ENCODE measurements around the gene NUFIP1.
"Not testable (repeated sequence)": the region's sequence is repeated elsewhere in the genome, so short reads cannot be mapped to it uniquely, and the experiment has no call there.

NUFIP1 gene

DNA sequence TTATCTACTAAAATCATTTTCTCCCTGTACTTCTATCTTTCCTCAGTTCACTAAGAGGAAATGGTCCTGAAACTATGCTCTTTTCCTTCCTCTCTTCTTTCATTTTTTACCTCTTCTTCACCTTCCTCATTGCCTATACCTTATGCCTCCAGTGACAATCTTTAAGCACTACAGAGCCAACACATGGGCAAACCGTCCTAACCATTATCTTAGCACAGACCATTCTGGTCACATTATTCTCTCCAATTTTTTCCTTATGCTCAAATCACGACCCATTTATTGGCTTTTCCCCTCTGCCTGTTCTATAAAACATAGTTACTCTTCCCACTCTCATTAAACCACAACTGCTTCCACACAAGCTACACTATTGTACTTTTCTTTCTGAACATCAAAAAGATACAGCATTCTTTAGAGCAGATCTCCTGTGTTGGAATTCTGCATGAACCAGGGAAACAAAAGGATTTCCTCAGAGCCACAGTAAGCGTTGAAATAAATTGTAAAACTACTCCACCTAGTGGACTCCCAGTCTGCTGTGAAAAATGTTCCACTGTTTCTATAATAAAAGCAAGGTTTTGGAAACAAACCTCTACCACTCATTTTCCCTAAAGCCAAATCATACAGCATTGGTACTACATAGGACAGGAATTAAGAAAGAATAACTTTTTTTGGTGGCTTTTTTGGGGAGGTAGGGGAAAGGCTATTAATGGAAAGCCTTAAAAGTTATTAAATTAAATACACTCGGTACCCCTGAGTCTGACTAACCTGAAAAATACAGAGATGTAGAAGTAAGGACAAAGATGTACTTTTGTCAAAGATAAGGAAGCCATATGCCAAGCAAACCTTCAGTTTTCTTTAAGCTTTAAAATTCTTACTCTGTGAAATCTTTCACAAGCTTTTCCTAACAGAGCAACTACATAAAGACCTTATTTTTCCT is 19.5 kb downstream of the NUFIP1 start:
- no peak for DNase-seq

DNA sequence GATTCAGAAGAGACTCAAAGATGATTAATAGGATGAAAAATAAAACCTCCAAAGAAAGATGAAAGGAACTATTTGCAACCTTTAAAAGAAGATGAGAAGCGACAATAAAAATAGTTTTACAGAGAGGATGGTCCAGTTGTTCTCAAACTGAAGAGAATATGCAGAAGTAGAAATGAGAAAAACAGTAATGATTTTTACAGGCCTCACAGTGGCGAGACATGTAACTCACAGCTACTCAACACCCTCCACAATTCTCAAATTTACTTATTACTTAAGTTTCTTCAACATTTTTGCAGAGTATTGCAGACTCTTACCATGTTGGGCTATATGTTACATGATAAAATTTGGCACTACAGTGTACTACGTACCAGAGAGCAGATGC is 20.8 kb downstream of the NUFIP1 start:
- no peak for DNase-seq

DNA sequence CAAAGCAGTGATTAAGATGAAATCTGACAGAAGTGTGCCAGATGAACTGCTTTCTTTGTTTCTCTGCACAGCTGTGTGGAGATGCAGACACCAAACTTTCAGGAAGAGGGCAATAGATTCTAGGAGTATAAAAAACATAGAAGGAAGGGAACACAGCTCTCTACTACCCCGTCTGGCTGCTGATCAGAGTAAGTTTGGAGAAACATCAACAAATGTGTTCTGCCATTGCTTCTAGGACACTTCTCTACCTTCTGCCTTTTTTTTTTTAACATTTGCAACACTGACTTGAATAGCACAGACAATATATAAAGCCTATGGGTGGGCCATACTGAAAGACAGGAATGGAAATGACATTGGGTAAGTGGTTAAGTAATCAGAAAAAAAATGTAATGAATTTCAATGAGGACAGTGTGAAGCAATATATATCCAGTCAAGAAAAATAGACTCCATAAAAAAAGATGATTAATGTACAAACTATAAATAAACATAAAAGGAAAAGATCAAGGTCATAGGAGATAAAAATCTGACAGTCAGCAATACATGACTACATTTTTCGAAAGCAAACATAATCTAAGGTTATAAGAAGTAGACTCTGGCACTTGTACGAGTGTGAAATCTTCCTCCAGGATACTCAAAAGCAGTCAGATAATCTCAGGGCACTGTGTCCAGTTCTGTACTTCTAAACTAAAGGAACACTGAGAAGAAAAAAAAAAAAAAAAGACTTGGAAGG is 21.4 kb downstream of the NUFIP1 start:
- no peak for DNase-seq

DNA sequence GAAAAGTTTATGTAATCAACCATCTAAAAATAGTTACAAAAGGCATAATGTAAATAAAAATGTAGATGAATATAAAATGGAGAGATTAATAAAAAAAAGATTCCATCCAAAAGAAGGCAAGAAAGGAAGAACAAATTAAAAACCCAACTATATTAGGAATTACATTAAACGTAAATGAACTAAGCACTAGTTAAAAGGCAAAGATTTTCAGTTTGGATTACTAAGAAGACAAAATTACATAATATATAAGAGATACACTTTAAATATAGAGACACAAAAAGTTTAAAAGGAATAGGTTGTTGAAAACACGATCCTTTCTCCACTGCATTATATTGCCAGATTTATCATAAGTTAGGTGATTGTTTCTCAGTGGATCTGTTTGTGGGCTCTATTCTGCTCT is 27.3 kb downstream of the NUFIP1 start:
- DNase-seq = no peak

DNA sequence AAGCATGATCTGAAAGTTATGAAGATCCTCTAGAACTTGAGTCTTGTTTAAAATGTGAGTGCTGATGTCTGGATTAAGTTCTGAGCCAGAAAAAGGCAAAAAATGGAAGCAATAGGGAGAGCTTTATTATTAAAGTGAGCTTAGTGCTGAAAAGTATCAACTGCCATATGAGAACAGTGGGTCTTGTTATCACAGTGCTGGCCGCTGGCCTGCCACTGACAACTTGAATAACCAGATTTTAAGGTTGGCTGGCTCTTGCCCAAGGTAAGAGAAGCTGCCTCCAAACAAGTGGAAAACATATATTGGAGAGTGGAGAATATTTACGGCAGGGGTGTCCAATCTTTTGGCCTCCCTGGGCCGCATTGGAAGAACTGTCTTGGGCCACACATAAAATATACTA is 33.9 kb downstream of the NUFIP1 start:
- no peak for DNase-seq

DNA sequence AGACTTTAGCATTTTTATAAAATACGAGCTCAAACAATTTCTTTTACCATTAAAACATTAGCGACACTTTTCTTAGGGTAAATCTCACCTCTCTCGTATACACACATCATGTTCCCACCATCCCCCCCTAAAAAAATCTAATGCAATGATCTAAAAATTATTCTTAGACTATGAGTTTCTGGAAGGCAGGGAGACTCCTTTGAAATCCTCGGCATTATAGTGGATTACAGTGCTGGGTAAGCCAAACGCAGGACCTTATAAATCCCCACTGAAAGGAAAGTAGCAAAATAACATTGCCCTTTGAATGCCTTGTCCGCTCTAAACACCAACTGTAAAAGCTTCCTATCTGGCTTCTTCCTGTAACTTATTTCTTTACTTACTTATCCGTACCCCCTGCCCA is 35.0 kb downstream of the NUFIP1 start:
- no peak for DNase-seq

DNA sequence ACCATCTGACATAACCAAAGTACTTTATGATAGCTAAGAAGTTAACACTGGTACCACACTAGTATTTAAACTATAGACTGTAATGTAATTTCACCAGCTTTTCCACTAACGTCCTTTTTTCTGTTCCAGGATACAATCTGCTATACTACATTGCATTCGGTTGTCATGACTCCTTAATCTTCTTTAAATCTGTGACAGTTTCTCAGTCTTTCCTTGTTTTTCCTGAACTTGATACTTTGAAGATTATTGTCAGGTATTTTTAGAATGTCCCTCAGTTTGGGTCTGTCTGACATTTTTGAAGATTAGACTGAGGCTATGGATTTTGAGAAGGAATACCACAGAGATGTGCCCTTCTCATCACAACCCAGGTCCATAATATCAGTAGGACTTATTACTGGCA is 36.6 kb downstream of the NUFIP1 start:
- DNase-seq = no peak

DNA sequence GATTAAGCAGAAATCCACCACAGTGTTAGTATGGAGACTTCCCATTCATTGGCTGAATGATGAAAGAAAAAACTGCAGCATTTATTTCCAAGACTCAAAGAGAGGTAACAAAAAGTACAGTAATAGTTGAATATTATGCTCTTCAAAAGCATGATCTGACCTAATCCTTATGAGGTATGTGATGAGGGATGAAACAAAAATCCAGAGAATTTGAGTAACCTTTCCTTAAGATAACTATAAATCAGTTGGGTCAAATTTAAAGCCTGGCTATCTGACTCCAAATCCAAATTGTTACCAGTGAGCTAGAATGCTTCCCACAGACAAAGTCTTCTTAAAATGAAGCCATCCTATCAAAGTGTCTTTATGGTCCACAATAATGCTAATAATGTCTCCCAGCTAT is 38.1 kb downstream of the NUFIP1 start:
- no peak for DNase-seq

DNA sequence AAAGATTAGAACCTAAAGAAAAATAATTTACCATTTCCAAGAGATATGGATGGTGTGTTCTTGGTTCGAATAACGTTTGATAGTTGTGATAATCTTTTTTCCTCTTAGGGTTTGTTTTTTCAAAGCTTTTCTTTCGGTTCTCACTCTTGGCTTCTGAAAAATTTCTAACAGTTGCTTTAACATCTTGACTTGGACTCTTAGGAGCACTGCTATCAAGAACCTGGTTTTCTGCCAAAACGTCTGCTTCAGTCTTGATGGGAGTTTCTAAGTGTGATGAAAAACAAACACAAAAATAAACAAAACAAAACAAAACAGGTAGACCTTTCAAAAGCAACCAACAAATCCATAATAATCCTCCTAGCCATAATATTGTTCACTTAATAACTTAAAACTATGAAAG is 45.9 kb downstream of the NUFIP1 start:
- DNase-seq = not testable (repeated sequence)

DNA sequence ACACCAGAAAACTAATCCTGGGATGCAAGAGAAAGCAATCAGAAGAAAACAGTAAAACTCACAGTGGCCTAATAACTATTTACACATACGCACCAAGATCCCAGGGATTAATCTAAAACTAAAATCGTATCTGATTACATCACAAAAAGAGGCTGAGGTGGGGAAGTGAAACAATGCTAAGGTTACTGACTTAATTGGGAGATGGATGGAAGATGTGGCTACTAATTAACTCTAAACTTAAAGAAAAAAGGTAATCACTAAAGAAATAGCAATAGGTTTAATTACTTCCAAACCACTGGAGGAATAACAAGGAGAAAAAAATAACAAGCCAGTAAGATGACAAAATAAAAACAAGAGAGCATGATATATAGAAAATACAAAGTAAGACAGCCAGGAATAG is 50.4 kb downstream of the NUFIP1 start:
- DNase-seq = no peak

DNA sequence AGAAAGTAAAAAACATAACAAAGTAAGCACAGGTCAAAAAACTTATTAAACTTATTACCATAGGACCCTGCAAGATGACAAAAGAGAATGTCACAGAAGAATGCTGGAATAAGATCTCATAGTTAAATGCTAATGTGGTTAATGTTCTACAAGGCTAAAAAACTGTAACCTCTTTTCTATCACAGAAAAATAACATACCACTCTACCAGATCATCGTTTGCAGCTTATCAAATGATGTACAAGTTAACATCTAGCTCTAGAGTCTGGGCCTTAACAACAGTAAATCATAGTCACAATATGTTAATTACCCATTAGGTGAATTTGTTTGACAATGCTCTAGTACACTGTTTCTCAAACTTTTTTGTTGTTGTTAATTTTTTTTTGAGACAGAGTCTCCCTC is 53.0 kb downstream of the NUFIP1 start:
- no peak for DNase-seq

DNA sequence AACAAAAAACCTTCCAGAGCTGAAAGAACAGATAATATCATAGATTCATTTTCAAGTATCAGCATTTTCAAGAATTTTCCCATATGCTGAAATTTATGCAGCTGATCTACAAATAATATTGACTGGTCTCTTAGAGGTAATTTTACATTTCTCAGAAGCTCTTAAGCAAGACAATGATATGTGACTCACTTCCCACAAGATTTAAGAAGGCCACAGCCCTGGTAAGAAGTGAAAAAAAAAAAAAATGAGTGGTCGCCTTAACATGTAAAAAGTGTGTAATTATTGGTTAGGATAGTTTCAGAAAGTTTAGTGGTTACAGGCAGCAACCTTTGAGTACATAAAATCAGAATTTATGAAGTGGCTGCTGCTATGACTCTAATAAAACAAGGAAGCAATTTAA is 54.5 kb downstream of the NUFIP1 start:
- DNase-seq = no peak

DNA sequence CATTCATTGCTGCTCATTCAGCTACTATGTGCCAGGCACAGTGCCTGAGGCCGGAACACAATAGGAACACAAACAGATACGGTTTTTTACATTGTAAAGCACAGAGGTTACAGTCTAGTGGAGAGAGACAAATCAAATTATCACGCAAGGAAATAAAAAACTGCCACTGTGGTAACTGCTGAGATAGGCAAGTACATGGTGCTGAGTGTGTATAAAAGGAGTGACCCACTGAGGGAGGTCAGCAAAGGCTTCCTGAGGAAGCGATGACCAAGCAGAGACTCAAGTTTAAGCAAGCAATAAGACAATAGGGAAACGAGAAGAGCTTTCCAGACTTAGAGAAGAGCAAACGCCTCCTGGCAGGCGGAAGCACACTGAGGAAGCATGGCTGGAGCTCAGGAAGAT is 56.4 kb downstream of the NUFIP1 start:
- no peak for DNase-seq

DNA sequence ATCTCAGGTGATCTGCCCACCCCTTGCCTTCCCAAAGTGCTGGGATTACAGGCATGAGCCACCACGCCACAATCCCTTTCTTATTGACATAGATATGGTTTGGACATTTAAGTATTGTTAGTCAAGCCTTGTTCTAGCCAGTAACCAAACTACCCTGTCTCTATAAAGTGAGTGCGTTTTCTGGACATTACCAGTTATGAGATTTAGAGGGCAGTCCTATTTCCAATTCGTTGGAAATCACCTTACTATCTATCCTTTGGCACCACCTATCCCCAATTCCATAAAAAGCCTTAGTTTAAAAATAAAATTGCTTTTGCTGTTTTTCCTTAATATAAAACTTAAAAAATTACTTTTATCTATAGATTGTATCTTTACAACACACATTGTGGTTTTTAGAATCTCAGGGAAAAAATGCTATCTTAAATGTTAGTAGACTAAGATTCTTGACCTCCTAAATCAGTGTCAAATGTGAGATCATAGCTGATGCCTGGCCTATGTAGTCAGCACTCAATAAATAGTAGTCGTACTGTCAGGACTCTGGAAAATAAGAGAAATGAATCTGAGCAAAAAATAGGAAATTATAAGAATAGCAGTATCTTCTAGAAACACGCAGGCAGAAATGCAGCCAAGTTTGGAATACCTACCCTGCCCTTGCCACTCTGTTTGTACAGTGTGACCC is 57.0 kb downstream of the NUFIP1 start:
- no peak for DNase-seq

DNA sequence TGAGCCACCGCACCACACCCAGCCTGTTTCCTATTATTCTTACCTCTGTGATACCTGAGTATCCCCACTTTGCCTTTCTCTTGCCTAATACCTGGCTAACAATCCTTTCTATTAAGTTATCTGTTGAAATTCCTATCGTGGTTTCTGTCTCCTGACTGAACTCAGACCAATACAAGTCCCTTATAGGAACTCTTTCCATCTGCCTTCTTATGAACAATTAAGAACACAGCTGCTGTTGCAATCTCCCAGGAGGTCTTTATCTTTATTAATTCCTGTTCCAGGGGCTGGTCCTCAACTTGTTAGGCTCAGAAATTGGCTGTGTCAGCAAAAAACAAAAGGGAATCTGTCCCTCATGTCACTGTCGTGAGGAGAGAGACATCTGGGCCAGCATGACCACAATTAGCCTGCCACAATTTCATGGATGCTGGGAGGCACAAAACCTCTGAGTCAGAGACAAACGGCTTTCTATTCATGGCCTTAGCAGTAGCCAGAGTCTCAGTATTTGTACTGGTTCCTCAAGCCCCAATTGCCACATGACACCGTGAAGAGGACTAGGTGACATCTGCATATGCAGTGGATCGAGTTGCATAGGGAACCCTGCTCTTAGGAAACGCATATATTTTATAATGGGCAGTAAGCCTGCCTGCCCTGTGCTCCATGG is 58.2 kb downstream of the NUFIP1 start:
- DNase-seq = no peak

DNA sequence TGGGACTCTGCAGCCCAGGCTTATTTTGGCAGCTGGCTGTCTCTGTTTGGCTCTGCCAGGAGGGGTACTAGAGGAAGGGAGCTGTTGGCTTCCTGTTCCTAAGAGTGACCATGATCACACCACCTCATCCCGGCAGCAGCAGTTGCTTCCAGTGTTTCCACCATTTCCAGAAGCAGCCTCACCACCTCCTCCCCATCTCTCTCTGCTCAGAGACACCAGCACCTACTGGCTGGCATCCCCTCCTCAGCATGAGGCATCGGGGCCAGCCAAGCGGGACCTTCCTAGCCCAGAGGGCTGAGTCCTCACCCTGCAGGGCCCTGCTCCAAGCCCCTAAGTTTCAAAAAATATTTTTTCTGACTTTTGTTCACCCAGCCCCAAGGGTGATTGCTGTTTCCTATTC is 59.0 kb downstream of the NUFIP1 start:
- DNase-seq = no peak

DNA sequence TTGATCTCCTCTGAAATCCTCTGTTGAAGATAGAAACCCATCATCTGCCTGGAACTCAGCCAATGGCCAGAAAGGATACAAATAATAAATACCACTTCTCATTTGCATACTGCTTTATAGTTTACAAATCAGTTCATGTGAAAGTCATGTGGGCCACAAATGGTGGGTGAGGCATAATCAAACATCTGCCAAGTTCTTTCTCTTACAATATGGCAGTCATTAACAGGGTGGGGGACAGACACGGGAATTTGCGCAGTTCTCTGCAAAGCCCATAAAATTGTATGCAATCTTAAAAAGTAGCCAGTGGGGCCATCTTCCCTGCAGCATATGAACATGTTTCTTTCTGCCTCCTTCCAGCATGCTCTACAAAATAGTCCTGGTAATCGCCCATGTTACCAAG is 59.6 kb downstream of the NUFIP1 start:
- DNase-seq = no peak

DNA sequence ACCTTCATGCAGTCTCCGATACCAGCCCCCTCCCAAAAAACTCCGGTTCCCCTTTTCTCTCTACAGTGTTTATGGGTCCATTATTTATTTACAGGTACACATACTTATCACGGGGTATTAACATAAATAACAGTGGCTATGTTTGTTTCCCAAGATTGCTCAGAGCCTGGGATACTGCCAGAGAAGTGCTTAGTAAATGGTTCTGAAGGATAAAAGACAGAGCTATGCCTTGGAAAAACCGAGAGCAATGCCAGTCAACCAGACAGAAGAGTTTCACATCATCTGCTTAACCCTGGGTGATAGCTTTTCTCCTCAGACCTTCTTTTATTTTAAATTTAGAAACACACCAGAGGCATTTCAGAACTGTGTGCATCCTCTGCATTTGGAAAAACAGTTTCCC is 61.3 kb downstream of the NUFIP1 start:
- no peak for DNase-seq

DNA sequence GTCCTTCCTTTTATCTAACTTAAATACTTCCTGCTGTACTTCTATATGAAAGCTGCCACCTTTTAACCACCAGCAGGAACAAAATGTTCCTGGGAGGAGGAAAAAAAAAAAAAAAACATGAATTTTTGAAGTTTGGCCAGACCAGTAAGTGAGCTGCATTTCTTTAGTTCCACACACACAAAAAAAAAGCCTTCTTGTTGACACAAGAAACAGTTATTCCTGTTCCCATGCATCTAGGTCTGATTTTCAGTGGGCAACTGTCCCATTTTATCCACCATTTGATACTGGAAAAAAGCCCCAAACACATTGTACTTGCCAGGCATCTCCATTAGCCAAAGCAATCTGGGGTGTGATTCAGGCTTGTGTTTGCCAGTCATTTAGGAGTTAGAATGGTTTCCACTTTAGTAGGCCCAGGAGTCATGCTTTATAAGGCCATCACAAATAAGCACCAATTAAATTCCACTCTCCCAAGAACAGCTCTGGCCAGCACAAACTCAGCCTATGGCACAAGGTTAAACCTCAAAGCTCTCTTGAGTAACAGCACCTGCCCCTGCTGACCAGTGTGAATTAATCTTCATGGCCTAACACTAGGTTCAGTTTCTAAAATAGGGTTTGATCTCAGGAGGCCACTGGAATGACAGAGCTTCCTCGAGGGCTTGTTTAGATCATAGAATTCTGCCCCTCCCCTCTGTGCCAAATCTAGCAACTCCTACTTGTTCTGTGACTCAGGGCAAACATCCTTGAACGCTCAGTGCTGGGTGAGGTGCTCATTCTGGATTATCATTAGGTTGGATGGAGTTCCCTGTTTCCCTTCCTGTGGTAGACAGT is 67.1 kb downstream of the NUFIP1 start:
- DNase-seq = no peak

DNA sequence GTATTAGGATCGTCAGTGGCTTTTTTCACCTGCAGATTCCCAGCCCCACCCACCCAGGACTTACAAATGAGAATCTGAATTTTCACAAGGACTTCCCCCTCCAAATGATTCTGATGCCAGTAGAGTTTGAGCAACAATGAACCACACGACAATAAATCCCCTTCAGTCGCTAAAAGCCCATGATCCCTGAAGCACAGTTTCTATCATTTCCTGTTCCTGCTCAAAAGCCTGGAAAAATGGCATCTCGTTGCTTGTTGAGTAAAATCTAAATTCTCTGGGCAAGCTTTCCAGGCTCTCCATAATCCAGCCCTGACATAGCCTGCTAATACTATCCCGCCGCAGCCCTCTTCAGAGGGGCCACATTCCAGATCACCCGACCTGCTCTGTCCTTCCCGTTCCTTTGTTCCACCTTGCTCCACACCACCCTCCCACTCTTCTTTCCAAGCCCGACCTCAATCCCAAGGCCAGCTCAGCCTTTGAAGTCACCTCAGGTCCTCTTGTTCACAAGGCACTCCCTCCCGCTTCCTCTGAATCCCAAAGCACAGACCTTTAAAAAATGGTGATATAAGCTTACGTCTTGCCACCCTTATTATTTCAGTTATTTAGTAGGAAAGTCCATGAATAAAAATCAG is 67.9 kb downstream of the NUFIP1 start:
- DNase-seq = no peak

DNA sequence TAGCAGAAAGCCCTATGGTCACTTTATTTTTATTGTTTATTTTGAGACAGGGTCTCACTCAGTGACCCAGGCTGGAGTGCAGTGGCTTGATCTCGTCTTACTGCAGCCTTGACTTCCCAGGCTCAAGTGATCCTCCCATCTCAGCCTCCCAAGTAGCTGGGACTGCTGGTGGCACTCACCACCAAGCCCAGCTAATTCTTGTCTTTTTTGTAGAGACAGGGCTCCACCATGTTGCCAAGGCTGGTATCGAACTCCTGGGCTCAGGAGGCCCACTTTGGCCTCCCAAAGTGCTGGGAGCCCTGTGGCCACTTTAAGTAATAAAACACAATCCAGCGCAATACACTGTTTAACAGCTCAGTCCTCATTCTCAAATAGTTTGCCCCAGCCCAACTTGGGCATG is 69.3 kb downstream of the NUFIP1 start:
- DNase-seq = no peak

Measured in stimulated activated CD4-positive, alpha-beta T cell treated with anti-CD3 and anti-CD28 coated beads, Interleukin-1b, Interleukin-23, amount 100 ng/mL, for 48 hours (primary cell).